Measurements from ENCODE around the gene INPP5E.

DNA sequence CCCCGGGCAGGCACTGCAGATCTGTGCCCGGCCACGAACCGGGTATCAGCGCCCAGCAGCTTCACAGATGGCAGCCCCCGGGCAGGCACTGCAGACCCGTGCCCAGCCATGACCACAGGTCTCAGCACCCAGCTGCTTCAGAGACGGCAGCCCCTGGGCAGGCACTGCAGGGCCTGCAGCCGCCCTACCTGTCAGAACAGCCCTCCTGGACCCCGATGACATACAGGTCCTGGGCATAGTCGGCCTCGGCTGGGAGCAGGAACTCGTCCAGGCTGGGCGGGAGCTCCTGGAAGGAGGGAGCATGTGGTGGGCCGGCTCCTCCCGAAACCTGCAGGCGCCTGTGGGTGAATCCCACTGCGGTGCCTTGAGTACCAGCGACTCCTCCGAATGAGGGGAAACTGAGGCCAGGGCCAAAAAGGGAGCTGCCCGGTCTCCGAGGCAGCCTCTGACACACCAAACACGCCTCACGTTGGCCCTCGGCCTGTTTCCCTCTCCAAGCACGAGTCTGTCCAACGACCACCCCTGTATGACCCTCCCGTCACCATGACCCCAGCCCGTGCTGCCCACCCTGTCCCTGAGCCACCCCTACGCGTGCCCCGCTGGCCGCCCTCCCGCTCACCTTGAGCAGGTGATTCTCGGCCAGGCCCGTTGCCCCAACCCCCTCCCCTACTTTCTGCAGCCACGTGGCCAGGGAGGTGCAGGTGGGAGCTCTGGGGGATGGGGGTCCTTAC lies 5.6 kb downstream of the INPP5E start:
- TF ChIP-seq, protein P1, sequence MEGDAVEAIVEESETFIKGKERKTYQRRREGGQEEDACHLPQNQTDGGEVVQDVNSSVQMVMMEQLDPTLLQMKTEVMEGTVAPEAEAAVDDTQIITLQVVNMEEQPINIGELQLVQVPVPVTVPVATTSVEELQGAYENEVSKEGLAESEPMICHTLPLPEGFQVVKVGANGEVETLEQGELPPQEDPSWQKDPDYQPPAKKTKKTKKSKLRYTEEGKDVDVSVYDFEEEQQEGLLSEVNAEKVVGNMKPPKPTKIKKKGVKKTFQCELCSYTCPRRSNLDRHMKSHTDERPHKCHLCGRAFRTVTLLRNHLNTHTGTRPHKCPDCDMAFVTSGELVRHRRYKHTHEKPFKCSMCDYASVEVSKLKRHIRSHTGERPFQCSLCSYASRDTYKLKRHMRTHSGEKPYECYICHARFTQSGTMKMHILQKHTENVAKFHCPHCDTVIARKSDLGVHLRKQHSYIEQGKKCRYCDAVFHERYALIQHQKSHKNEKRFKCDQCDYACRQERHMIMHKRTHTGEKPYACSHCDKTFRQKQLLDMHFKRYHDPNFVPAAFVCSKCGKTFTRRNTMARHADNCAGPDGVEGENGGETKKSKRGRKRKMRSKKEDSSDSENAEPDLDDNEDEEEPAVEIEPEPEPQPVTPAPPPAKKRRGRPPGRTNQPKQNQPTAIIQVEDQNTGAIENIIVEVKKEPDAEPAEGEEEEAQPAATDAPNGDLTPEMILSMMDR (IDR thresholded peaks at IDR 0.05), result no peak
- no peak for TF ChIP-seq POLR2A (IDR thresholded peaks at IDR 0.05)
- TF ChIP-seq POLR2AphosphoS5 (IDR thresholded peaks at IDR 0.05; ENCODE audit: insufficient read depth in 1 of 2, low read depth in 1 of 2), result no peak

Measured in vagina (tissue), 2 donors.